ENCODE data around the gene CD276.

Gene CD276

GRCh38 chr15:73680549-73680948 is 3.6 kb upstream of the CD276 start:
- WGBS (ENCODE audit: extremely low coverage, insufficient coverage, insufficient read length): no CpG with 5 or more reads among the region's 2 CpGs
- peaks cover 9% of the 10 kb centered on the region for H3K79me2 ChIP-seq (ENCODE audit: control insufficient read depth, insufficient read depth, low read length, poor library complexity)

DNA sequence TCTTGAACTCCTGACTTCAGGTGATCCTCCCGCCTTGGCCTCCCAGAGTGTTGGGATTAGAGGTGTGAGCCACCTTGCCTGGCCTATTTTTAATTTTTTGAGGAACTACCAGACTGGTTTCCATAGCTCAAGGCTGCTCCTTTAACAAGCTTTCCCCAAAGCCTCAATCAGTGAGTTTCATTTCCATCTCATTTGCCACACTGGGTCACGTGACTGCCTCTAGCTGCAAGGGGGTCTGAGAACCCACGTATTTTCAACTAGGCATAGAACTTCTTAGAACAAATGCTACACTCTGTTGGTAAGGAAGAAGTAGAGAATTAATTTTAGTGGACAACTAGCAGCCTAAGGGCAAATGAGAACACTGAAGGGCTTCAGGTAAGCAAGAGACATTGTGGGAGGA is 3.1 kb upstream of the CD276 start:
- H3K36me3 ChIP-seq (ENCODE audit: control insufficient read depth in 1 of 2, insufficient read depth in 2 of 2, low read length in 2 of 2): no peaks in the 10 kb centered on the region
- H3K4me2 ChIP-seq (ENCODE audit: low read length): no peak overlapping the region
- no peak overlapping the region for H3K9ac ChIP-seq (ENCODE audit: low read length)
- H2BK12ac ChIP-seq (ENCODE audit: low read length): no peak overlapping the region
- no peak overlapping the region for H3K14ac ChIP-seq (ENCODE audit: low read length)
- no peak overlapping the region for H2AK5ac ChIP-seq (ENCODE audit: low read length)
- H3K79me2 ChIP-seq (ENCODE audit: control insufficient read depth, insufficient read depth, low read length, poor library complexity): peaks cover 9% of the 10 kb centered on the region
- peaks cover 5 to 10% of the 10 kb centered on the region in 2 experiments for H3K4me1 ChIP-seq (ENCODE audit: control insufficient read depth in 1 of 2, insufficient read depth in 2 of 2, low read length in 2 of 2)
- H3K4ac ChIP-seq (ENCODE audit: low read depth, low read length): no peak overlapping the region
- H2BK5ac ChIP-seq (ENCODE audit: low read depth, low read length, poor library complexity): no peak overlapping the region
- H3K79me1 ChIP-seq (ENCODE audit: low read length): peaks cover 14% of the 10 kb centered on the region
- no peak overlapping the region for H3K23ac ChIP-seq (ENCODE audit: low read length)
- no peak overlapping the region for H4K91ac ChIP-seq (ENCODE audit: low read depth, low read length)
- H2AFZ ChIP-seq (ENCODE audit: insufficient read depth, low read length, poor library complexity): no peak overlapping the region
- no peak overlapping the region for H3K27ac ChIP-seq (ENCODE audit: low read depth, low read length)
- no peak overlapping the region for H3K4me3 ChIP-seq (ENCODE audit: low read depth, low read length)
- H4K8ac ChIP-seq (ENCODE audit: low read depth, low read length): no peak overlapping the region
- H3K9me3 ChIP-seq (ENCODE audit: insufficient read depth, low read depth, low read length): no peaks in the 10 kb centered on the region
- H3K18ac ChIP-seq (ENCODE audit: low read length): no peak overlapping the region
- no peaks in the 10 kb centered on the region for H3K27me3 ChIP-seq (ENCODE audit: insufficient read depth, low read length)
- DNase-seq: no peak
- no peak overlapping the region for H4K12ac ChIP-seq (ENCODE audit: low read depth, low read length)
- WGBS (ENCODE audit: extremely low coverage, insufficient coverage, insufficient read length): no CpG with 5 or more reads among the region's 3 CpGs
- no peak overlapping the region for H2BK120ac ChIP-seq (ENCODE audit: insufficient read depth, low read length, poor library complexity)

More at GRCh38 chr15:73680549-73680948, 3.6 kb upstream of the CD276 start:
- Histone ChIP-seq H3K27me3 (ENCODE audit: insufficient read depth, low read length) (no peaks in the 10 kb centered on the region), H2BK120ac (ENCODE audit: insufficient read depth, low read length, poor library complexity) (no peak overlapping the region), H2BK5ac (ENCODE audit: low read depth, low read length, poor library complexity) (no peak overlapping the region), H3K18ac (ENCODE audit: low read length) (no peak overlapping the region), H3K23ac (ENCODE audit: low read length) (no peak overlapping the region), H3K27ac (ENCODE audit: low read depth, low read length) (no peak overlapping the region), H3K9ac (ENCODE audit: low read length) (no peak overlapping the region), H2BK12ac (ENCODE audit: low read length) (no peak overlapping the region), H3K4me2 (ENCODE audit: low read length) (no peak overlapping the region), H2AK5ac (ENCODE audit: low read length) (no peak overlapping the region), H3K14ac (ENCODE audit: low read length) (no peak overlapping the region), H4K8ac (ENCODE audit: low read depth, low read length) (no peak overlapping the region), H3K4me1 (ENCODE audit: control insufficient read depth in 1 of 2, insufficient read depth in 2 of 2, low read length in 2 of 2) (peaks cover under 1 to 5% of the 10 kb centered on the region in 2 experiments), H3K4me3 (ENCODE audit: low read depth, low read length) (no peak overlapping the region), H3K36me3 (ENCODE audit: control insufficient read depth in 1 of 2, insufficient read depth in 2 of 2, low read length in 2 of 2) (no peaks in the 10 kb centered on the region), H3K79me1 (ENCODE audit: low read length) (peaks cover 14% of the 10 kb centered on the region), H3K4ac (ENCODE audit: low read depth, low read length) (no peak overlapping the region), H3K9me3 (ENCODE audit: insufficient read depth, low read depth, low read length) (no peaks in the 10 kb centered on the region), H2AFZ (ENCODE audit: insufficient read depth, low read length, poor library complexity) (no peak overlapping the region), H4K91ac (ENCODE audit: low read depth, low read length) (no peak overlapping the region), H4K12ac (ENCODE audit: low read depth, low read length) (no peak overlapping the region)
- no peak for DNase-seq

- Histone ChIP-seq H3K18ac (ENCODE audit: low read length) (no peak overlapping the region), H3K23ac (ENCODE audit: low read length) (no peak overlapping the region), H3K79me1 (ENCODE audit: low read length) (peaks cover 16% of the 10 kb centered on the region), H3K79me2 (ENCODE audit: control insufficient read depth, insufficient read depth, low read length, poor library complexity) (peaks cover 11% of the 10 kb centered on the region), H2BK120ac (ENCODE audit: insufficient read depth, low read length, poor library complexity) (no peak overlapping the region), H3K4me1 (ENCODE audit: control insufficient read depth in 1 of 2, insufficient read depth in 2 of 2, low read length in 2 of 2) (peaks cover 13 to 18% of the 10 kb centered on the region in 2 experiments), H2AFZ (ENCODE audit: insufficient read depth, low read length, poor library complexity) (no peak overlapping the region), H3K27me3 (ENCODE audit: insufficient read depth, low read length) (no peaks in the 10 kb centered on the region), H3K4me2 (ENCODE audit: low read length) (no peak overlapping the region), H3K9ac (ENCODE audit: low read length) (no peak overlapping the region), H4K12ac (ENCODE audit: low read depth, low read length) (no peak overlapping the region), H3K14ac (ENCODE audit: low read length) (no peak overlapping the region), H3K36me3 (ENCODE audit: control insufficient read depth in 1 of 2, insufficient read depth in 2 of 2, low read length in 2 of 2) (no peaks in the 10 kb centered on the region), H3K9me3 (ENCODE audit: insufficient read depth, low read depth, low read length) (no peaks in the 10 kb centered on the region), H2BK12ac (ENCODE audit: low read length) (no peak overlapping the region), H3K4ac (ENCODE audit: low read depth, low read length) (no peak overlapping the region), H2AK5ac (ENCODE audit: low read length) (no peak overlapping the region), H3K4me3 (ENCODE audit: low read depth, low read length) (no peak overlapping the region), H2BK5ac (ENCODE audit: low read depth, low read length, poor library complexity) (no peak overlapping the region), H4K8ac (ENCODE audit: low read depth, low read length) (no peak overlapping the region), H3K27ac (ENCODE audit: low read depth, low read length) (no peak overlapping the region), H4K91ac (ENCODE audit: low read depth, low read length) (no peak overlapping the region)
- no peak for DNase-seq
- no CpG with 5 or more reads among the region's 3 CpGs for WGBS (ENCODE audit: extremely low coverage, insufficient coverage, insufficient read length)
Measured at GRCh38 chr15:73681856-73682599, 2.2 kb upstream of the CD276 start.

- Histone ChIP-seq H4K8ac (ENCODE audit: low read depth, low read length) (no peak overlapping the region), H3K14ac (ENCODE audit: low read length) (no peak overlapping the region), H3K79me1 (ENCODE audit: low read length) (peaks cover 20% of the 10 kb centered on the region), H2BK120ac (ENCODE audit: insufficient read depth, low read length, poor library complexity) (no peak overlapping the region), H3K9me3 (ENCODE audit: insufficient read depth, low read depth, low read length) (no peaks in the 10 kb centered on the region), H3K9ac (ENCODE audit: low read length) (no peak overlapping the region), H3K36me3 (ENCODE audit: control insufficient read depth in 1 of 2, insufficient read depth in 2 of 2, low read length in 2 of 2) (no peaks in the 10 kb centered on the region), H3K4ac (ENCODE audit: low read depth, low read length) (no peak overlapping the region), H3K79me2 (ENCODE audit: control insufficient read depth, insufficient read depth, low read length, poor library complexity) (peaks cover 16% of the 10 kb centered on the region), H4K12ac (ENCODE audit: low read depth, low read length) (no peak overlapping the region), H3K4me2 (ENCODE audit: low read length) (no peak overlapping the region), H3K4me1 (ENCODE audit: control insufficient read depth in 1 of 2, insufficient read depth in 2 of 2, low read length in 2 of 2) (peaks cover 19 to 25% of the 10 kb centered on the region in 2 experiments), H3K27ac (ENCODE audit: low read depth, low read length) (no peak overlapping the region), H2AFZ (ENCODE audit: insufficient read depth, low read length, poor library complexity) (no peak overlapping the region), H3K23ac (ENCODE audit: low read length) (no peak overlapping the region), H2BK5ac (ENCODE audit: low read depth, low read length, poor library complexity) (no peak overlapping the region), H2AK5ac (ENCODE audit: low read length) (no peak overlapping the region), H2BK12ac (ENCODE audit: low read length) (no peak overlapping the region), H3K27me3 (ENCODE audit: insufficient read depth, low read length) (no peaks in the 10 kb centered on the region), H3K18ac (ENCODE audit: low read length) (no peak overlapping the region), H4K91ac (ENCODE audit: low read depth, low read length) (no peak overlapping the region), H3K4me3 (ENCODE audit: low read depth, low read length) (no peak overlapping the region)
- DNase-seq: no peak
- WGBS (ENCODE audit: extremely low coverage, insufficient coverage, insufficient read length): no CpG with 5 or more reads among the region's 14 CpGs
Measured at GRCh38 chr15:73682600-73683090, 1.5 kb upstream of the CD276 start.
